M059J (cell line): ENCODE results near the gene AFAP1. TPM values are rescaled to one million over a fixed set of nuclear protein-coding genes. Genes with fewer than 3 reads are reported as not detected.

ENCODE experiments used
- DNase-seq: peaks from one replicate; pipeline ENCODE4 v3.0.0-alpha.2; 2012; ENCODE audit warnings: low read depth
- total RNA-seq: library from RNA; depleted of rRNA; stranded (reverse); fragments of >200 nt; shearing (Covaris generic); gene quantifications from 2 replicates; pipeline ENCODE4 v1.2.3, GENCODE V29; 2014

Gene AFAP1
- total RNA-seq, 1 experiment from 2014 or later = 53.8 TPM

GRCh38 chr4:7805533-7806337, 133.9 kb downstream of the AFAP1 start:
- DNase-seq = peak; percentile 92

DNA sequence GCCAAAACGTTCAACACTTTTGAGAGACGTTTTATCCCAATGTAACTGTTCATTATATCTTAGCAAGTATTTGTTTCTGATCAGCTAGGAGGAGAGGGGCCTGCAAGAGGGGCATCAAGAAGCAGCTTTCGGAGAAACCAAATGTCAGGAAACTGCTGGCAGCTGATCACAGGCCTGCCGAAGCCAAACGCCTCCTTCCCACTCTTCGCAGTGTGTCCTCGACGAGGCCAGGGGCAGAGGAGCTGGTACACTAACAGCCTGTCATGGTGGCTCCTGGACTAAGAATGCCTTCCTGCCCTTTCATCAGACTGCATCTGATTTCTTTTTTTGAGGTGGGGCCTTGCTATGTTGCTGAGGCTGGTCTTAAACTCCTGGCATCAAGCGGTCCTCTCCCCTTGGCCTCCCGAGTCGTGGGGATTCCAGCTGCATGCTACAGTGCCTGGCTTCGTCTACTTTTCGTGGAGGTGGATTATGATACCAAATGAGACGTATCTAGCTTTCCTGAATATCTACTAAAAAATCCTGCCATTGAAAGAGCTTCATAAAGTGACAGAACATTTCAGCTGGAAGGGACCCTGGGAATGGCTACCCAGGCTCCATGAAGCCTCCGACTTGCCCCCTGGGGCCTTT, 134.8 kb downstream of the AFAP1 start:
- DNase-seq = no peak

GRCh38 chr4:7803992-7804755, 135.5 kb downstream of the AFAP1 start:
- DNase-seq = peak; percentile 58

DNA sequence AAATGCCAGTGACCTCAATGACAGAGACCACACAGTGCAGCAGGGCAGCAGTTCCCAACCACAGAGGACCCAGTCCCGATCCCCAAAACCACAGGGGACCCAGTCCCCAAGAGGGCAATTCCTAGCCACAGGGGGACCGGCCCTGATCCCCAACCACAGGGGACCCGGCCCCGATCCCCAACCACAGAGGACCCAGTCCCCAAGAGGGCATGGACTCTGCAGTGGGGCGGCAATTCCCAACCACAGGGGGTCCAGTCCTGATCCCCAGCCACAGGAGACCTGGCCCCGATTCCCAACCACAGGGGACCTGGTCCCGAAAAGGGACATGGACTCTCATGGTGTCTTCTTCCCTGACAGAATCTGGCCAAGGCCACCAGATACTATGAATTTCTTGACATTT, 136.3 kb downstream of the AFAP1 start:
- DNase-seq = no peak

- peak; percentile 72 for DNase-seq
Measured at GRCh38 chr4:7802093-7802726, 137.5 kb downstream of the AFAP1 start.

DNA sequence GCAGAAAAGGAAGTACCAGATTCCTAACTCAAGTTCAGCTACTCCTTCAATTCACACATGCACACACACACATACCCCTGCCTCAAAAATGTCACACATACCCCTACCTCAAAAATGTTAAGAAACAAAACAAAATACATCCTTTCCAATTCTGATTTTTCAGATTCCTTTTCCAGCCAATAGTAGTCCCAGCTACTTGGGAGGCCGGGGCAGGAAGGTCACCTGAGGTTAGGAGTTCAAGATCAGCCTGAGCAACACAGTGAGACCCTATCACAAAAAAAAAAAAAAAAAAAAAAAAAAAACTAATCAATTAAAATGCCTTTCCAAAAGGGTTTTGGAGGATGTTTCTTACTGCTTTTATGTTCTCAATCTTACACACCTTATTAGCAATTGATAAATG, 138.0 kb downstream of the AFAP1 start:
- DNase-seq = no peak

DNA sequence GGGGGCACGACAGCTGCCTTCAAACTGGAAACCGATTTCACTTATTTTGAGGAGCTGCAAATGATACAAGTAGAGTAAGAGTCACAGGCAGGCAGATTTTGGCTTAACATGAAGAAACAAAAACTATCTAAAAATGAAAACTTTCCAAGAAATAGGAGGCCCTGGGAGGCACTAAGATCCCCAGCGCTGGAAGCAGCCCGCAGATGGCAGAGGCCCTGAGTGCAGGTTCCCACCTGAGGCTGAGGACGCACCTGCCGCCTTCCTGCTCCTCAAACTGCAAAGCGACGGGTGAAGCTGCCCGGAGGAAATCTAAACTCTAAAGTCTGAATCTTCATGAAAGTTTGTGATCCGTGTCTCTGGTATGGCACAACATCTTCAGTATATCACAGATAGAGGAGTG, 138.7 kb downstream of the AFAP1 start:
- DNase-seq = no peak

GRCh38 chr4:7800410-7800809, 139.3 kb downstream of the AFAP1 start:
- DNase-seq = no peak

- DNase-seq = no peak
Measured at GRCh38 chr4:7799736-7800135, 139.9 kb downstream of the AFAP1 start.

GRCh38 chr4:7799306-7799705, 140.4 kb downstream of the AFAP1 start:
- no peak for DNase-seq

DNA sequence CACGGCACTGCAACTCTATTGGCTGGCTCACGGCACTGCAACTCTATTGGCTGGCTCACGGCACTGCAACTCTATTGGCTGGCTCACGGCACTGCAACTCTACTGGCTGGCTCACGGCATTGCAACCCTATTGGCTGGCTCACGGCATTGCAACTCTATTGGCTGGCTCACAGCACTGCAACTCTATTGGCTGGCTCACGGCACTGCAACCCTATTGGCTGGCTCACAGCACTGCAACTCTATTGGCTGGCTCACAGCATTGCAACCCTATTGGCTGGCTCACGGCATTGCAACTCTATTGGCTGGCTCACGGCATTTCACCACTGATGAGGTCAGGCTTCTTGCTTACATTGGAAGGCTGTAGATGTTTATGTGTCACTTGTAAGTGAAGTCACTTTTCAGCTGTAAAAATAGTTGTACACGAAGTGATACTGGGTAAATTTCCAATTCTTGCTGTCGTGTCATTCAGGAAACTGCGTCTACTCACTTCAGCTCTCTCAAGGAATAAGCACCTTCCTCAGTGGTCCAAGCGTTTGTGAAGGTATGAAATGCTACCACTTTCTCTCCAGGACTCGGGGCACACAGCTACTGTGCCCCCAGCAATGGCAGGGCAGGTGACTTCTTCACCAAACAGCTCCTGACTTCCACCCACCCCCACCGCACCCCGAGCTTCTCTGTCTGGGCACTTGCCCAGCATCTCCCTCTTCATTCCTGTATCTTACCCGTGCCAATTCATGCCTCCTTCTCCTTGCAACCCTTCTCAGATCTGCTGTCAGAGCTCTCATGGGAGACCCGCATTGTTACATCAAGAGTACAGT, 141.3 kb downstream of the AFAP1 start:
- no peak for DNase-seq

DNA sequence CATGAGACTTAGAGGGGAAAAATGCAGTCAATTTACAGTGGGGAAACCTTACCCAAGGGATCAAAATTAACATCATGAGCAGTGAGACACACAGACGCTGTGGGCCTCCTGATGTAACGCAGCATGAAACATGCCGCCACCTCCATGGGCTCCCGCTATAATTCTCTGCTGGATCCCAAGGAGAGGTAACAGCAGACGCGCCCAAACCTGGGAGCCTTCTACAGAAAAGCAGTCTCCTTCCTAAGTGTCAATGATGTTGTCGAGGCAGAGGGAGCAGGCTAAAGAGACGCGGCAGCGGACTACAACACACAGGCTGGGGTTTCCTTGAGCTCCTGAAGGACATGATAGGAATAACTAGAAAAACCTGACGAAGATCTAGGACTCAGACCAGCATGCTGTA, 142.3 kb downstream of the AFAP1 start:
- DNase-seq = no peak

GRCh38 chr4:7795983-7796382, 143.7 kb downstream of the AFAP1 start:
- no peak for DNase-seq

DNA sequence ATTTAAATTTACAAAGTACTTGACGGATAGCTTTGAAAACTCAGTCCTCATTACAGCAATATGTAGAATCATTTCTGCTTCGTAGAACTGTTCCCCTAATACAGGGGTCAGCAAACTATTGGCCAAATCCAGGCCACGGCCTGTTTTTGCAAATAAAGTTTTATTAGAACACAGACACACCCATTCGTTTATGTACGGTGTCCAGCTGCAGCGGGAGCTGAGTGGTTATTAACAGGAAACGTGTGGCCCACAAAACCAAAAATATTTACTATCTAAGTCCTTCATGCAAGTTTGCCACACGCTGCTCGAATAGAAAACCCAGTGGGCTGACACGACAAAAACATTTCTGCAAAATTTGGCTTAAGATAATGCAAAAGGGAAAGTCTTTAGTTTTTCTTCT, 146.5 kb downstream of the AFAP1 start:
- no peak for DNase-seq

- DNase-seq = no peak
Measured at GRCh38 chr4:7792616-7793015, 147.0 kb downstream of the AFAP1 start.

GRCh38 chr4:7790999-7791398, 148.7 kb downstream of the AFAP1 start:
- no peak for DNase-seq

- no peak for DNase-seq
Measured at GRCh38 chr4:7790023-7790422, 149.6 kb downstream of the AFAP1 start.

- no peak for DNase-seq
Measured at GRCh38 chr4:7788694-7789425, 150.8 kb downstream of the AFAP1 start.

- no peak for DNase-seq
Measured at GRCh38 chr4:7788193-7788592, 151.5 kb downstream of the AFAP1 start.

DNA sequence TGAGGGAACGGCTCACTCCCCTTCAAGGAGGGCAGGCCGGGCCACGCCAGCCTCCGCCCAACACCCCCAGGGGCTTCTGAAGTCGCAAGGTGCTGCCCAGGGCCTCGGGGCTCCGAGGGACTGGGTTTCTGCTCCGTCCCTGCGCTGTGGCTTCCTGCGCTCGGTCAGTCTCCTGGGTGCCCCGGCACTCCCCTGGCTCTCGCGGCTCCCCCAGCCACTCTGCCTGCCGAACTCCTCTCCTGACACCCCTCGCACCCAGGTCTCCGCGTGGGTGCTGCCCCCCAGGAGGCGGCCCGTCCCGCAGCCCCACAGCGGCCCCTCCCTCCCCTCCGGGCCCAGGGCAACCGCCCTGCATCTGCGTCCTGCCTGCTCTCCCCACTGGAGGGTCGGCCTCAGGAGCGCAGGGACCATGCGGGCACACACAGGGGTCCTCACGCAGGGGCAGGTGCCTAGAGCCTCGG, 151.9 kb downstream of the AFAP1 start:
- no peak for DNase-seq

- no peak for DNase-seq
Measured at GRCh38 chr4:7787067-7787466, 152.6 kb downstream of the AFAP1 start.
